GM21367 (cell line): ENCODE results near the gene NDEL1.

ENCODE experiments used
- ATAC-seq: cut with Tn5 transposase; IDR thresholded peaks from one replicate; pipeline ENCODE4 v1.9.1; 2021; ENCODE audit not compliant: unreplicated experiment

NDEL1 gene

DNA sequence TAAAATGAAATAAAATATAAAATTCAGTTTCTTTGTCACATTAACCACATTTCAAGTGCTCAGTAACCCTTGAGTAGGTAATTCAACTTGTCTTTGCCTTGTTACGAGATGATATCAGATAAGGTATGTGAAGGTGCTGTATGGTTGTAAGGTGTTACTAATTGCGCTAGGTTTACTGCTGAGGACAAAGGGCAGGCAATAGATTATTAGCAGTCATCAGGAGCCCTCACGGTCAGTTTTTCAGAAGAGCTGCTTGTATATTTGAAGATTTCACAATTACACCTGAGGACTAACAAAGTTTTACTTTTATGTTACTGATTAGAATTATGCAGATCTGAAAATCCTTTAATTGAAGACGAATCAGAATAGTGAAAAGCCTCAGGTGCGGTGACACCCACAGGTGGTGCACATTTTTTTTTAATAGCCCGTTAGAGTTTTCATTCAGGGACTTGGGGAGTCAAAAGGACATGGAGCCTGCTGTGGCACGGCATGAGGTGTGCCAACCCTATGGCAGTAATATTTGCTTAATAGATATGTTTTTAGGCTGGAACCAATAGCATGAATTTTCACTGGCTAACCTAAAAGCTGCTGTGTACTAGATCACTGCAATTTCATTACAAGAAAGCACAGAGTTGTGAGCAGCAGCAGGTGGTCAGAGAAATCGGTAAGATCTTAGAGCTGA is 16.4 kb downstream of the NDEL1 start:
- no peak for ATAC-seq

DNA sequence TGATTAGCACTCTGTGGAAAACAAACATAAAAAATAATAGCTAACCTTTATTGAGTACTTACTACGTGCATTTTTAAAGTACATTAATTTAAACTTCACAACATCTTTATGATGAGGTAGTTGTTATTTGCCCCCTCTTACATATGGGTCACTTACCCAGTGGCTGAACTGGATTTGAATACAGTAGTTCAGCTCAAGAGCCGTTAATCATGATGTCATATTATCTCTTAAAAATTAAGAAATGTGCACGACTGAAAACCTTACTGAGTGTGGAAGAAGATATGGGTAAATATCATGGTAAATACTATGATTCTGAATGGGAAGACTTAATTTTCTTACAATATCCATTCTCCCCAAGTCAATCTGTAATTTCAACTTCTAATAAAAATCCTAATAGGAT is 17.6 kb downstream of the NDEL1 start:
- no peak for ATAC-seq

DNA sequence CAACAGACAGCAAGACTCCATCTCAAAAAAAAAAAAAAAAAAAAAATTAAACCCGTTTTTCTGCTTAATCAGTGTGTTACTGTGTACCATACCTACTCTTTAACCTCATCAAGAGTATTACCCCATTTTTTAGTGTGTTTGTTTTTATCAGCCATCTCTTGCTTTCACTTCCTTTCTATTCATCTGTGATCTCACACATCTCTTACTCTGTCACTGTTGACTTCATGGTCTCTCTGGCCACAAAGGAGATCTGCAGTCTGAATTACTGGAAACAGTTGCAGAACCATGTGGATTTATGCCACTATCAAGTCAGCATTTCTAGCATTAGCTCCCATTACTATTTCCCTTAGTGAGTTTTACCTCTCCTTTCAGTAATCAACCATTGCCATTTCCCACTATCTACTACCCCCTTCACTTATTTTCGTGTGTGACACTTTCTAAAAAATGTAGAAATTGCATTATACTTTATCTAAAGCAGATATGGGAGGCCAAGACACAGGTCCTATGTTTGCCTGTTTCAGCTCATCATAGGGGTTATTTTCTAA is 20.1 kb downstream of the NDEL1 start:
- ATAC-seq = no peak

DNA sequence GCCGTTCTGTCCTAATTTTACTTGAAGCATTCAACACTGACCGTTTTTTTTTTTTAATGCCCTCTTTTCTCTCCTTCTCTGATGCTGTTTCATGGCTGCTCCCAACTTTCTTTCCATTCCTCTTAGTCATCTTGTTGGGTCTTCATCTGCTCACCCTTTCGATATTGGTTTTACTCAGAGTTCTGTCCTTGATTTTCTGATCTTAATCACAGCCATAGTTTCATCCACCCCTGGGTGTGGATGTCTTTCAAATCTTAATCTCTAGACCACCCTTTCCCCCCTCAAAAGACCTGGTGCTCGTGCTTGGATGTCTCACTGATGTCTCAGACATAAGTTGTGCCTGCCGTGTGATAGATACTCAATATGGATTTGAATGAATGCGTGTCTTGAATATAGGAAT is 22.4 kb downstream of the NDEL1 start:
- no peak for ATAC-seq

DNA sequence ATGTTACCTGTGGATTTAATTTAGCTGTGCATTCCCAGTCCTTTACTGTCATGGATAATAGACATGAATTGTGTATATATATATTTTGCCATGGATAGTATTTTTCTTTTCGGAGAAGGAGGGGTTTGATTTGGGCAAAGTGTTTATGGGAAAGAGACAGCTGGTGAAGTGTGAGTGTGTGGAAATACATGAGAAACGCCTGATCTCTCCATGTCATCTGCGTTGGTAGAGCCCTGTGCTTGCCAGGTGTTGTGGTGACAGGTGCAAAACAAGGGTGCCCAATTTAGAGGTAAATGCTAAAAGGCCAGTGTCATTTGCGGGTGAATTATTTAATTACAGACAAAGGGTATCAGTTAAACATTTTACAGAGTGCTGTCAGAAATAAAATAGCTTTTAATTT is 23.4 kb downstream of the NDEL1 start:
- ATAC-seq = no peak

DNA sequence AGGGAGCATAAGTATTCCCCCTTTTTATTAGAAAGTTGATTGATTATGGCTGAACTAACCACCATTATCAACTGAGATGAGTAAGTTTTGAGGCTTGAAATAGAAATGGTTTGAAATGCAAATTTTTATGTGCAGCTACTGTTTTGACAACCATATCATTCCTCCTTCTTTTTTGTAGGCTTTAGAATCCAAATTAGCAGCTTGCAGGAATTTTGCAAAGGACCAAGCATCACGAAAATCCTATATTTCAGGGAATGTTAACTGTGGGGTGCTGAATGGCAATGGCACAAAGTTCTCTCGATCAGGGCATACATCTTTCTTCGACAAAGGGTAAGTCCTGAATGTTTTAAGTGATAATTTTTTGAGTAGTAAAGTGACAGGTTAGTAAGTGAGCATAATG is 24.1 kb downstream of the NDEL1 start:
- no peak for ATAC-seq

DNA sequence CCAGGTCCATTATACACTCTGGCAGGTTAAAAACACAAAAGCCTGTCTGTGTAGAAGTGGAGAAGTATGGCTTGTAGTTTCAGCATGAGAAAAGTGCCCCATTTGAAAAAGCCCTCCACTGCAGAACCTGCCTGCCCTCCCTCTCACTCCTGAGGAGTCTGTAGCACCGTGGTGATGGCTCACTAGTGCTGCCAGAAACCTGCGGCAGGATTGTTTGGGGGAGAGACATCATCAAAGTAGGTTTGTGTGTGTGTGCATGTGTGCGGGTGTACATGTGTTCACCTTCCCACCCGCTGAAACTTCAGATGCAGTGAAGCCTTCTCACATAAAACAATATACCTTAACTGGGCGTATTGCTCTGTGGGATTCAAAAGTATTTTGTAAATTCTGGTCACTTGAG is 26.9 kb downstream of the NDEL1 start:
- no peak for ATAC-seq

DNA sequence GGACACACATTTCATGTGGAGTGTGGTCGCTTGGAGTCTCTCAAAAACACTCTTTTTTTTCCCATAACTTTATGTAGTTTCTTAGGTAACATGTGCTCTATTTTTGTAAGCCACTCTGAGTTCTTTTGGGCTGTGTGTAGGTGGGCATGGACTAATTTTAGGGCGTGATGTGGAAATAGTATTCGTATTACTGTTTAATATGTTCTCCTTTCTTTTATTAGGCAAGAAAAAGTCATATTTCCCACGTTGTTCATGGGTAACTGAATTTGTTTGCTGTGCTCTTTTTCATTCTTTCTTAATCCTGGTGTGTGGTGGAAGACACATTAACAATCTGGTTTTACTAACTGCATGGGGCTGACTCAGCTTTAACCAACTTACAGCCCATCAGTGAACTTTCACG is 27.4 kb downstream of the NDEL1 start:
- no peak for ATAC-seq

DNA sequence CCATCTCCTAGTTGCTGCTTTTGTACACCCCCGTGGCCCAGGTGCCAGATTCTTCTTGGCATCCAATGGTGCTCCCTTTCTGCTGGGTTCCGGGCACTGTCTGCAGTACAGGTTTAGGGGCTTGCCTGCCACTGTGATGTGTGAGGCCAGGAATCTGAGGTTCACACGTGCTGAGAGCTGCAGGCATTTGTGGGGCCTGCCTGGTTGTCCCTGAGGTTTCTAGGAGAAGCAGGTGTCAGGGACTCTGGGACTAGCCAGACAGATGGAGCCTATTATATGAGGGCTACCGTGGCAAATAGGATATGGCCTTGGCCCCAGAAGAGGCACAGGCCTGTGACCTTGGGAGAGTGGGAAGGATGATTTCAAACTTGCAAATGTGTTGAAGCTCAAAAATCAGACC is 29.3 kb downstream of the NDEL1 start:
- ATAC-seq = no peak

DNA sequence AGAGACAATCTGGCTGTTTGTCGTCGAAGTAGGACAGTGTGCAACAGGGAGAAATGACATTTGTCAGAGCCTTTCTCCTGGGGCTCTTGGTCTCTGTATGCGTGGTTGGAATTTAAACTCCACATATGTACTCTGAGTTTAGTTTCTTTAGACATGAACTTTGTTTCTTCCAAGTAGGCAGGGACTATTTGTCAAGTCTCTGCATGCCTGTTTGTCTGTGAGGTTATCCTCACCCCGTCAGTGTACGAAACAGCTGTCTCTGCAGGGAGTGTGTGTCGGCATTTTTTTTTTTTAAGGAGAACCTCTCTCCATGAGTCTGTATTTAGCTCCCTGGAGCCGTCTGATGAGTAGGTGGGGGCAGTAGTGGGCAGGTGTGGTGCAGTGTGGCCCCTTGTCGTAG is 29.7 kb downstream of the NDEL1 start:
- ATAC-seq = no peak

DNA sequence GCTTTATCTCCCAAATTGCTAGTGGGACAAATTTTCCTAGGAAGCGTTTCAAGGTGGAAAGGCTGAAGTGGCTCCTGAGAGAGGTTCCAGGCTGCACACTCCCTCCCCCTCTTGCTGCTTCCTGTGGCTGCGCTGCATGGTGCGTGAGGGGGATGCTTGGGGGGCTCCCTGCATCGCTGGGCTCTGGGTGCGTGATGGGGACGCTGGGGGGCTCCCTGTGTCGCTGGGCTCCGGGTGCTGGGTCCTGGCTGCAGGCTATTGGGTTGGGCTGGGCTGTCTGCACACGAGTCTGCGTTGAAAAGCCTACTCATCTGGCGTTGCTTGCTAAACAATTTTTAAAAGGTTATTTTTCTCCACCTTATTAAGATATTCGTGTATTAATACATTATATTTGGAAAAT is 30.1 kb downstream of the NDEL1 start:
- ATAC-seq = no peak

DNA sequence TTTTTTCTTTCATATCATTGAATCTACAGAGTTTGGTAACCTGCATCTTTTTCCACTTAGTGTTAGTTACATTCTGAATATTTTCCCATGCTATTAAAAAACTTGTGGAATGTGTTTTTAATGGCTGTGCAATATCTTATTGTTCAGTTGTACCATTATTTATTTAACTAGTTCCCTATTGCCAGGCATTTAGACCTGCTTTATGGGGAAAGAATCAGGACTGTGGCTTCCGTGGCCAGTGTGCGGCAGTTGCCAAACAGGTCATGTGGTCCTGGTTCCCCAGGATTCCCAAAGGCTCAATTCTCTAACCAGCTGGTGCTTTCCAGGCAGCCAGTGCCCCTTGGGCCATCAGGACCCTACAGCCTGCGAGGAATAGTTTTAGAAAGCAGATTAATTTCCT is 30.8 kb downstream of the NDEL1 start:
- no peak for ATAC-seq

DNA sequence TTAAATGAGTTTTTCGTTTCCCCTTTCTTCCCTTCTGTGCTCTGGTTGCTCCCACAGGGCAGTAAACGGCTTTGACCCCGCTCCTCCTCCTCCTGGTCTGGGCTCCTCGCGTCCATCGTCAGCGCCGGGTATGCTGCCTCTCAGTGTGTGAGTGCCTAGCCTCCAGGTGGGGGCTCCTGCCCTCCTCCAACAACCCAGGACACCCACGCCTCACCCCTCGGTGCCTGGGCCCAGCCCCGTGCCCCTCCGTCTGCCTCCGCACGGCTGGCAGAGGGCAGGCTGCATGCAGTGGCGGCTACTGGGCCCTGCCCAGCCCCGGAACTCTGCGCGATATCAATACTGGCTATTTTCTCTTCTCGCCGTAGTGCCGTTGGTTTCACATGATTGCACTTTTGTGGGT is 31.2 kb downstream of the NDEL1 start:
- ATAC-seq = no peak

DNA sequence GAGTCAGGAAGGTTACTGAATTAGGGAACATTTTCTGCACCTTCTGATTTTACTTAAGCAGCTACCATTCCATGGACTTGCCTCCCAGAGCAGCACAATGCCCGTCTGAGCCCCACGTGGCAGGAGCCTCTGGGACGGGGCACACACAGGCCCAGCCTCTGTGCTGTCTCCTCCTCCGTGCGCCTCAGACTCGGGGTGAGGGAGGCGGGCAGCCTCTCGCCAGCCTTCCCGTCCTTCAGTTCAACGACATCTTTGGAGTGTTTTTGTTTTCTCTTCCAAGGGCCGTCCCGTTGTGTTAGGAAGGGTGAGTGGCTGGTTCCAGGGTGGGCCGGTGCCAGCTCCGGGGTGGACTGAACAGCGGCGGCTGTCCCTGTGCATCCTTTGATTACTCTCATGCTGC is 31.8 kb downstream of the NDEL1 start:
- ATAC-seq = no peak

DNA sequence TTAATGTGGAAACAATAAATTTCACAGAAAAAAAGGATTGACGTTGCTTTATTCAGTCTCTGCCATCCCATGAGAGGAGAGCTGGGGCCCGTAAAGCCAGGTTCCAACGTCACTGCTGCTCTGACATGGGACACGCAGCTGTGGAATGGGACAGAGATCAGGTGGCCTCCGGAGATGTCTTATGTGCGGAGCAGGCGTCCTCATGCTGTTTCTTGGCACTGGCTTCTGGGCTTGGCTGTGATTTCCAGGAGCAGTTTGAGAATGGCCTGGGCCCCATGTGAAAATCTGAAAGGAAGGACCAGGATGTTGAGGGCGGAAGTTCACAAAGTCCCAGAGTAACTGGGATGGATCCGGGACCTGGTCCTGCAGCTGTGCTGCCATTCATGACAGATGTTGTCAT is 32.4 kb downstream of the NDEL1 start:
- ATAC-seq = no peak

DNA sequence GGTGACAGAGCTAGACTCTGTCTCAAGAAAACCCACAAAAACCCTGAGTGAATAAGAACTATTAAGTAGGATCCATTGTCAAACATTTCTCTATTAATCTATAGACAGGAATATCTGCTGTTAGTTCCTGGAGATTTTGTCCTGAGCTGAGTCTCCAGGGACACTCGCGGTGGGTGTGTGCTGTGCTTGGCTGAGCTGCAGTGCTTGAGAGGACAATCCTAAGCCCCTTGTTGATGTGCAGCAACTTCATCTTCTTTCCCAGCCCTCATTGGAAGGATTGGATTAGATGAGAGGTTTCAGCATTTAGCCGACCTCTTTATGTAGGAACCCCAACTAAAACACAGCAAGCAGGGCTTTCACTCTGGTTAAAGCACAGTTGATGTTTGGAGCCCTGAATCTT is 33.3 kb downstream of the NDEL1 start:
- no peak for ATAC-seq

DNA sequence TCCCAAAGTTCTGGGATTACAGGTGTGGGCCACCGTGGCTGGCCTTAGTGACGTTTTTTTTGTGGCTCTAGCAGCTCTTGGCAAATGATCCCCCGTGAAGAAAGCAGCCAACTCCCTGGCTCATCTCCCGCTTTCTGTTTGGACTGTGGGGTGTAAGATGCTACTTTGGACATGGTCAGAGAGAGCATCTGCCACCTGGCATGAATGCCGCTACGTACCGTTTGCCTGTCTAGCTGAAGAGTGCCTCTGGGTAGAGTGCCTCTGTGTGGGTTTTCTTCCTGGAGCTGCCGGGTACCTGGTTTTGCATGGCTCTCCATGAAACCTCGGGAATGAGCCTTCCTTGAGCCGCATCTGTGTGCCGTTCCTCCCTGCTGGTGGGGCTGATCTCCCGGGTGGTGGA is 34.3 kb downstream of the NDEL1 start:
- ATAC-seq = no peak

DNA sequence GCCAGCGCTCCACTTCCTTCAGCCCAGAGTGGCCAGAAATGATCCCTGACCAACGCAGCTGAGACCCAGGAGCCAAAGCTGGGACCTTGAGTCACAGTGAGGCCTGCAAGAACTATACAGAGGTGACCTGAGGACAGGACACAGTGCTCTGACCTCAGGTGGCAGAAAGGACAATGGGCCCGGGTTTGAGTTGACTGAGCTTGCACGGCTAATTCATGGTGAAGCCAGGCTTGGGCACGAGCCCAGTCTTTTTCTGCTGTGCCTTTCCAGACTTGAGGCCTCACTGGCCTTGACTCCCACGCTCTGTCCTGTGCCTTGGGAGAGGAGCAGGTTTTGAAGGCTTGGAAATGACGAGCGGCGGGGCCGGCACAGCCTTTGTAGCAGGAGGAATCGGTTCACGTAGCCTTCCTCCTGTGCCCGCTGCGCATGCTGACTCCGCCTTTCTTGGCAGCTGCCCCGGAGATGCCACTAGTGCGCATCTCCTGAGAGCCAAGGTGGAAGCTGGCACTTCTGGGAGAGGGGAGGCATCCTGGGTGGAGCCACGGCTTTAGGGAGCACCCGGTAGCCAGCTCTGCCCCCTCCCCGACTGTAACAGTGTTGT is 34.9 kb downstream of the NDEL1 start:
- ATAC-seq = no peak

DNA sequence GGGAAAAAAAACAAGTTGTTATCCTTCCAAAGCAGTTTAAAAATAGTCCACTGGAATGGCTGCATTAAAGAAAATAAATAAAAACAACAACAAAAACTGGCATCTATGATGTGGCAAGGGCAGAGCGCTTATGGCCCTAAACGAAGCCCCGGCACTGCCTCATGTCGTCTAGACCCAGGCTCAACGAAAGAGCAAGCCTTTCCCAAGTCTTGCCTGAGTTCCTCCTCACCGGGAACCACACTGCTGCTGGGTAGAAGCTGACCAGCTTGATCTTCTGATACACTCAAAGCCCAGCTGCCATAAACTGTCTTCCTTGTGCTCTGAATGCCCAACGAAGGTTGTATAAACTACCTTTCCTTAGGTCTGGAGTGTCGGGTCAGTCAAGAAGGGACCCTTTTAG is 37.0 kb downstream of the NDEL1 start:
- no peak for ATAC-seq

DNA sequence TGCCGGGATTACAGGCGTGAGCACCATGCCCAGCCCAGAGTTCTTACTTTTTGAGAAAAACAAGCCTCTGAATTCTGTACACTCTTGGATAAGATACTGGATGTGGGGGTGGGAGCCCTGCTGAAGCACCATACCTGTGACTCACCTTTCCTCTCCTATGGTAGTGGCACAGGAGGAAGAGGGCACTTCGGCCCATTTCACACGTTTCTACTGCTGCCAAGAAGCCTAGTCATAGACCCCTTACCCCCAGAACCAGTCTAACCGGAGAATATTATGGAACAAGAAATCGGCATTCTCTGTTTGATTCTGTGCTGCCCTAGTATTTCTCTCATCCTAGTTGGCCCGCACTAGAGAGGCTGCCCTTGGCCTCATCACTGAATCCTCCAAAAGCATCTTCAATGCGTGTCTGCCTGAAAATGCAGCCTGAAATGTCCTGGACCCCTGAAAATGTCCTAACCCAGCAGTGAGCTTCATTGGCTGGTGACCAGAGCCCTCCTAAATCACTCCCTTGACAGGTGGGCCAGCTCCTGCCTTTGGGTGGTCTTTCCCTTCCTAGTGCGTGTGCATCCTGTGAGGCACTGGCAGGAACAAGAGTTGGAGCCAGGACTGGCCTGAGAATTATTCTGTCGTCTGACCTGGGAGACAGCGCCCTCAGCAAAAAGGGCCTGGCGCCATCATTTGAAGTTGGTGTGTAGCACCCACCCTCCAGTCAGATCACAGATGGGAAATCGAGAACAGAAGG is 37.9 kb downstream of the NDEL1 start:
- no peak for ATAC-seq

DNA sequence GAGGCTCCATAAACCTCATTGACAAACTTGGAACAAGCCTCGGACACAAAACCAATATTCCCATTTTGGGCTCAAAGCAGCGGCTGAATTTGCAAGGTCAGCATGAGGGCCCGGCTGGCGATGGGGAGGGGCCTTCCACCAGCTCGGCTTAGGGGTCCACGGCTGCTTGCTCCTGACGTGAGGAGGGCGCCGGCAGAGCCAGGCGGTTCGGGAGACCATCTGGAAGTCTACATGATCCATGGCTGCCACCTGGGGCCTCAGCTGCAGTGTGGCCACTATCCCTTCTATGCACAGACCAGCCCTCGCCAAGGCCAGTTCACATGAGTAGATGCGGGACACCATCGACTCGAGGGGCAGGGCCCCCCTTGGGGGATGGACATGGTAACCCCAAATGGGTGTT is 39.1 kb downstream of the NDEL1 start:
- no peak for ATAC-seq

DNA sequence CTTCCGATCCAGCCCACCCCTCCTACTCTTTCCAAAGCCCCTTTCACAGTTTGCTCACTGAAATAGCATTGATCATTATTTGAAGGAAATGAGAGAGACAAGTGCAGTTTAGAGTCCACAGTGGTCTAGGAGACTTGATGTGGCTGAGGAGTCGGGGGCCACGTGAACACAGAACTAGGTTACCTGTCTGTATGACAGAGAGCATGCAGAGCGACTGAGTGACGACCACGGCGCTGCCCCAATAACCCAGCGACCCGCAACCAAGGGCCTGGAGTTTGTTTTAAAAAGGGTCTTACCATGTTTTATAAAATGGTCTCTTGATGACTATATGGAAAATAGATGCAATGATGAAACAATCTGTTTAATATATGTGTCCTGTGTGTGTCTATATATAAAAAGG is 39.5 kb downstream of the NDEL1 start:
- ATAC-seq = no peak
